Fibroblast of skin of abdomen (primary cell): ENCODE measurements around the gene AMY1C. TPM values are rescaled to one million over a fixed set of nuclear protein-coding genes. Genes with fewer than 3 reads are reported as not detected.
"Not testable (repeated sequence)": the region's sequence is repeated elsewhere in the genome, so short reads cannot be mapped to it uniquely, and the experiment has no call there.

Experiments
- DNase-seq: peaks from one replicate; pipeline ENCODE4 v3.0.0-alpha.2; 2013
- polyA plus RNA-seq, 2 experiments: library from polyadenylated mRNA; unstranded; fragments of 120-200 nt; gene quantifications; one replicate each; pipeline ENCODE4 v1.2.1, GENCODE V29; 2013; ENCODE audit not compliant: insufficient read length in 2 of 2

The AMY1C gene
- not detected for polyA plus RNA-seq (2013, experiment 1 of 2; ENCODE audit: insufficient read length)
- not detected for polyA plus RNA-seq (2013, experiment 2 of 2; ENCODE audit: insufficient read length)

DNA sequence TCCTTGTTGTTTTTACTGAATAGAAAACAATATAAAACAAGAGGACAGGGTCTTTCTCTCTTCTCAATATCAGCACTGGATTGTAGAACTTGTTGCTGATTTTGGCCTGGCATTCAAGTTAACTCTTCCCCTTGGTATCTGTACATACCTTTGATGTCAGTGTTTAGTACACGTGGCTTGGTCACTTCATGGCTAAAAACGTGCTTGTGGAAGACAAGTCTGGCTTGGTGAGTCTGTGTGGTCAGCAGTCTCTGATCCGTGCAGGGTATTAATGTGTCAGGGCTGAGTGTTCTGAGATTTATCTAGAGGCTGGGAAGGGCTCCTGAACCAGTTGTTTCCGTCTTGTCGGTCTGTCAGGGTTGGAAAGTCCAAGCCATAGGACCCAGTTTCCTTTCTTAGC is at the start of gene AMY1C:
TSS of gene AMY1C (plus strand) at position 301 of the 400 bp plus-strand sequence. CDS start 572 bp downstream, outside the sequence.
- not testable (repeated sequence) for DNase-seq

- not testable (repeated sequence) for DNase-seq
Observed at GRCh38 chr1:103700669-103701068, 49.0 kb upstream of the AMY1C start.

DNA sequence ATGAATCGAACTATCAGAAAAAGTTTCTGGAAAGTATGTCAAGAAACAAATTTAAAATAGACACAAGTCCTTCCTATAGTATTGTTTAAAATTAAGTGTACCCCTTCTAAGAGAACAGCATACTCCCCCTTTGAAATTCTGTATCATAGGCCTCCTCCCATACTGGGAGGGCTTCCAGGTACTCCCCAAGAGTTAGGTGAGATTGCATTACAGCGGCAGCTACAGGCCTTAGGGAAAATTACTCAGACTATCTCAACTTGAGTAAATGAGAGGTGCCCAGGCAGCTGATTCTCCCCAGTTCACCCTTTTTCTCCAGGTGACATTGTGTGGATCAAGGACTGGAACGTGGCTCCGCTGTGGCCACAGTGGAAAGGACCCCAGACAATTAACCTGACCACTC is 48.4 kb upstream of the AMY1C start:
- not testable (repeated sequence) for DNase-seq

- DNase-seq = not testable (repeated sequence)
Observed at GRCh38 chr1:103707670-103708069, 42.0 kb upstream of the AMY1C start.

DNA sequence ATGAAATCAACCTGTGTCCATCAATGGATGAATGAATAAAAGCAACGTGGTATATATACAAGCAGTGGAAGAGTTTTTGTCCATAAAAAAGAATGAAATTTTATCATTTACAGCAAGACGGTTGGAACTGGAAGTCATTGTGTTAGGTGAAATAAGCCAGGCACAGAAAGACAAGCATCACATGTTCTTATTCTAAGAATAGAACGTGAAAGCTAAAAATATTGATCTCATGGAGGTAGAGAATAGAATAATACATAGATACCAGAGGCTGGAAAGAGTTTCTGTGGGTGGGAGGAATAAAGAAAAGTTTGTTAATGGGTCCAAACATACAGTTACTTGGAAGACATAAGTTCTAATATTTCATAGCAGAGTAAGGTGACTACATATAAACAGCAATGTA is 39.3 kb upstream of the AMY1C start:
- not testable (repeated sequence) for DNase-seq

DNA sequence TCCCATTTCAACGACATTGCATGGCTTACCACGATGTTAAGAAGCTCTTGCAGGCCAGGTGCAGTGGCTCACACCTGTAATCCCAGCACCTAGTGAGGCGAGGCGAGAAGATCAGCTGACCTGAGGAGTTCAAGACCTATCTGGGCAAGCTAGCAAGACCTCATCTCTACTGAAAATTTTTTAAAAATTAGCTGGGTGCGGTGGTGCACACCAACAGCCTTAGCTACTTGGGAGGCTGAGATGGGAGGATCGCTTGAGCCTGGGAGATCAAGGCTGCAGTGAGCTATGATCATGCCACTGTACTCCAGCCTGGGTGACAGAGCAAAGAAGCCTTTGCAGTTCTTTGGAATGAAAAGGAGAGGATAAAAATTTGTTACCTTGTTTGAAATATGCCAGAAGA is 32.3 kb upstream of the AMY1C start:
- DNase-seq = not testable (repeated sequence)

DNA sequence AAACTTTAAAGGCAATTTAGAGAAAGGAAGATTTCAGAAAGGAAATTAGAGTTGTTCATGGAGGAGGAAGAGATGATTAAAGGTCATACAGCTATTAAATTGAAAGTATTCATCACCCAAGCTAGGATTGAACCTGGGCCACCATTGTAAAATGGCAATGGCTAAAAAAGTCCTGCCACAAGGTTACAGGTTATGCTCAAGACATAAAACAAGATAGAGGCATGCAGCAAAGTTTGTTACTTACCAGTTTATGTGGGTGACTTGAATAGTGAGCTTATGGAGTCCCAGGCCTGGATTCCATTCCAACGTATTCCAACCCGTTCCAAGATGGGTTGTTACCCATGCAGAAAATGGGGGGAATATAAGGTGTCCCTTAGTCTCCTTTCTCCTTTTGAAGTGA is 28.2 kb upstream of the AMY1C start:
- DNase-seq = not testable (repeated sequence)

- not testable (repeated sequence) for DNase-seq
Observed at GRCh38 chr1:103735334-103735733, 14.4 kb upstream of the AMY1C start.

DNA sequence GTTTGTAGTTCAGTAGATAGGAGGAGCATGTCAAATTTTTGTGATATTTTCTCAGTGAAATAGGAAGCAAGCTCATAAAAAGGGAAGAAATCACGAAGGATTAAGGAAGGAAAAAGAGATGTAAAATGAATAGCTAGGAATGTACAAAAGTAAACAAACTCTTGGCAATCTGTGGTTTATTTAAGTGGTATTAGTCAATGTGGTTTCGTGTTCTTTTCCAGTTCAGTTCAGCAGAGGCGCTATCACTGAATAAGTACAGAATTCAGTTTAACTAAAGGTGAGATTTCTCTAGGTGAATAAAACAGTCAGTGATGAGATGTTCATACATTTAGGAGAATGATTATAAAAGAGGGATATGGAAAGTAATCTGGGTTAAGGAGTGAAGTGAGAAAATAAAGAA is 11.7 kb upstream of the AMY1C start:
- not testable (repeated sequence) for DNase-seq

DNA sequence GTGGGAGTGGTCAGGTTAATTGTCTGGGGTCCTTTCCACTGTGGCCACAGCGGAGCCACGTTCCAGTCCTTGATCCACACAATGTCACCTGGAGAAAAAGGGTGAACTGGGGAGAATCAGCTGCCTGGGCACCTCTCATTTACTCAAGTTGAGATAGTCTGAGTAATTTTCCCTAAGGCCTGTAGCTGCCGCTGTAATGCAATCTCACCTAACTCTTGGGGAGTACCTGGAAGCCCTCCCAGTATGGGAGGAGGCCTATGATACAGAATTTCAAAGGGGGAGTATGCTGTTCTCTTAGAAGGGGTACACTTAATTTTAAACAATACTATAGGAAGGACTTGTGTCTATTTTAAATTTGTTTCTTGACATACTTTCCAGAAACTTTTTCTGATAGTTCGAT is 5.2 kb upstream of the AMY1C start:
- not testable (repeated sequence) for DNase-seq

GRCh38 chr1:103745040-103745439 is 4.7 kb upstream of the AMY1C start:
- not testable (repeated sequence) for DNase-seq

DNA sequence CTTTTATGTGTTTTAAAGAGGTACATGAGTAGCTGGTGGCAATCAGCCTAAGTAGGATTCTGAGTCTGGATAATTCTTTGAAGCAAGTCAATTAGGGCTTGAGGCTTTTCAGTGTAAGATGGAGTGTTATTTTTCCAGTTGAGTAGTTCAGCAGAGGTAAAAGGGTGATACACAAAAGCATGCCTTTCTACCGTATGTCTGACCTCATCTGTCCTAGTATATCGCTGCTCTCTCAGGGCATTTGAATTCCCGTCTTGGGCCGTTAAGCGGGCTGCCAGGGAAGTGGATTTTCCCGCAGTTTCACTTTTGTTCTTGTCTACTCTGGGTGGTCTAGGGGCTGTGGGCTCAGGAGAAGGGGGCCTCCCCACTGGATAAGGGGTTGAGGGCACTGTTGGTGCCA is 1.4 kb upstream of the AMY1C start:
- DNase-seq = not testable (repeated sequence)

- no peak for DNase-seq
Observed at GRCh38 chr1:103761896-103762295, 12.2 kb downstream of the AMY1C start.

GRCh38 chr1:103779932-103780331 is 30.2 kb downstream of the AMY1C start:
- no peak for DNase-seq

- no peak for DNase-seq
Observed at GRCh38 chr1:103783944-103784377, 34.3 kb downstream of the AMY1C start.

DNA sequence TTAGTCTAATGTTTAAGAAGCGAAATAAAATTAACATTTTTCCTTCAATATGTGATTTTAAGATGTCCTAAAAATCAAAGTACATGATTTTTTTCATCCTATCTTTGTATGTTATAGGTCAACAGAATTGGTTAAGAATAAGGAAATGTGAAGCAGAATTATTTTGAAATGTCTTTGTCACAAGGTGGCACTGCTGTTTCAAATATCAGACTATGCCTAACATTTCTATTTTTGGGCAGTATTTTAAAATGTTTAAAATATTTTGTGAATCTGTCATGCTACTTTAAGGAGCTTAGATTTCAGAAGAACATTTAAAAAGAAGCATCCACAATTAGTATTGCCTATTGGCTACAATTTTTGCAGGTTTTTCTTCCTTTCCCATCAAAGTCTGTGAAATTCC is 38.7 kb downstream of the AMY1C start:
- DNase-seq = no peak

DNA sequence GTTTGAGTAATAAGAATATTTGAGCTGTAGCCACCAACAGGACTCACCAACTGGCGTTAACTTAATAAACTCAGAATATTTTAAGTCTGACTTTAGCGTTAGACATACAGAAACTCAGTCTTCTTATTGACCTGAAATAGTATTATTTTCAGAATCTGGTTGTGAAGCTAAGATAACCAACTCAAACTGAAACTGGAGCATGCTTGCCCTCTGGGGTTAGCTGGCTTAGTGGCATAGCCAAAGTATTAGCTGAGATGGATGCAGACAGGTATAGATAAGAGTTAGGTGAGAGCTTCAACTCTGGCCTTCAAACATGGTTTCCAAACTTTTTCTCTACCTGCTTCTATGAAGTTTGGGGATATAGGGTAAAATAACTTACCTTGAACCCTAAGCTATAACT is 40.5 kb downstream of the AMY1C start:
- no peak for DNase-seq
